Measurements from ENCODE around the gene SCUBE1. TPM values are rescaled to one million over a fixed set of nuclear protein-coding genes. Genes with fewer than 3 reads are reported as not detected.

The SCUBE1 gene
- total RNA-seq, 2 experiments from 2014 or later: not detected

- no peak for DNase-seq (ENCODE audit: low spot score)
- H3K9me2 ChIP-seq (ENCODE audit: insufficient read depth, low read length): no peaks in the 10 kb centered on the region
- no peak overlapping the region for H3K4me3 ChIP-seq (ENCODE audit: low read depth, low read length, poor library complexity, severe bottlenecking)
- ChIA-PET POLR2A (no interaction called here), CTCF (ENCODE audit: unreplicated experiment) (no interaction called here)
- no peaks in the 10 kb centered on the region for H3K79me2 ChIP-seq (ENCODE audit: insufficient read depth, low read depth, low read length)
- intact Hi-C loops (cut with micrococcal nuclease; ENCODE audit: unreplicated experiment): no loop called here
- no peak overlapping the region for H2AFZ ChIP-seq (ENCODE audit: low read length)
- no peak for TF ChIP-seq EZH2phosphoT487 (IDR thresholded peaks at IDR 0.05; ENCODE audit: borderline replicate concordance, low read depth, low read length)
- TF ChIP-seq CTCF (conservative IDR thresholded peaks at IDR 0.05; ENCODE audit: low read length): no peak
- H3K4me2 ChIP-seq (ENCODE audit: low read length): no peak overlapping the region
- no peaks in the 10 kb centered on the region for H3K36me3 ChIP-seq (ENCODE audit: insufficient read depth, low read length)
- no peak overlapping the region for H3K27ac ChIP-seq (ENCODE audit: low read depth, low read length, poor library complexity, severe bottlenecking)
- no peaks in the 10 kb centered on the region for H3K9me3 ChIP-seq (ENCODE audit: low read length)
- H3K4me1 ChIP-seq (ENCODE audit: insufficient read depth, low read length, poor library complexity, severe bottlenecking): no peaks in the 10 kb centered on the region
- no peaks in the 10 kb centered on the region for H4K20me1 ChIP-seq (ENCODE audit: insufficient read depth, low read length)
- BruUV-seq (replicated peaks): no TSS peak
Observed at GRCh38 chr22:43317239-43317638, 25.9 kb downstream of the SCUBE1 start.

- H3K27ac ChIP-seq (ENCODE audit: low read depth, low read length, poor library complexity, severe bottlenecking): no peak overlapping the region
- no peaks in the 10 kb centered on the region for H4K20me1 ChIP-seq (ENCODE audit: insufficient read depth, low read length)
- intact Hi-C loops (cut with micrococcal nuclease; ENCODE audit: unreplicated experiment): no loop called here
- H3K79me2 ChIP-seq (ENCODE audit: insufficient read depth, low read depth, low read length): no peaks in the 10 kb centered on the region
- DNase-seq (ENCODE audit: low spot score): no peak
- no peak overlapping the region for H3K4me2 ChIP-seq (ENCODE audit: low read length)
- H3K4me1 ChIP-seq (ENCODE audit: insufficient read depth, low read length, poor library complexity, severe bottlenecking): no peaks in the 10 kb centered on the region
- H3K9me2 ChIP-seq (ENCODE audit: insufficient read depth, low read length): no peaks in the 10 kb centered on the region
- TF ChIP-seq CTCF (conservative IDR thresholded peaks at IDR 0.05; ENCODE audit: low read length): no peak
- no peak for TF ChIP-seq EZH2phosphoT487 (IDR thresholded peaks at IDR 0.05; ENCODE audit: borderline replicate concordance, low read depth, low read length)
- BruUV-seq (replicated peaks): no TSS peak
- no peak overlapping the region for H2AFZ ChIP-seq (ENCODE audit: low read length)
- no peaks in the 10 kb centered on the region for H3K9me3 ChIP-seq (ENCODE audit: low read length)
- H3K36me3 ChIP-seq (ENCODE audit: insufficient read depth, low read length): no peaks in the 10 kb centered on the region
- H3K4me3 ChIP-seq (ENCODE audit: low read depth, low read length, poor library complexity, severe bottlenecking): no peak overlapping the region
- CTCF ChIA-PET (ENCODE audit: unreplicated experiment): no interaction called here
- POLR2A ChIA-PET: interaction anchor here (0.6 kb wide), 1 partner anchor 459 kb away, joined by 4 read pairs; no protein-coding TSS in a partner anchor
Observed at GRCh38 chr22:43315687-43316217, 27.4 kb downstream of the SCUBE1 start.

GRCh38 chr22:43314611-43315010 is 28.6 kb downstream of the SCUBE1 start:
- BruUV-seq (replicated peaks): no TSS peak
- TF ChIP-seq CTCF (conservative IDR thresholded peaks at IDR 0.05; ENCODE audit: low read length) (no peak), EZH2phosphoT487 (IDR thresholded peaks at IDR 0.05; ENCODE audit: borderline replicate concordance, low read depth, low read length) (no peak)
- CTCF ChIA-PET (ENCODE audit: unreplicated experiment): no interaction called here
- POLR2A ChIA-PET: no interaction called here
- Histone ChIP-seq H3K4me1 (ENCODE audit: insufficient read depth, low read length, poor library complexity, severe bottlenecking) (no peaks in the 10 kb centered on the region), H3K79me2 (ENCODE audit: insufficient read depth, low read depth, low read length) (no peaks in the 10 kb centered on the region), H3K36me3 (ENCODE audit: insufficient read depth, low read length) (no peaks in the 10 kb centered on the region), H3K9me2 (ENCODE audit: insufficient read depth, low read length) (no peaks in the 10 kb centered on the region), H2AFZ (ENCODE audit: low read length) (no peak overlapping the region), H4K20me1 (ENCODE audit: insufficient read depth, low read length) (no peaks in the 10 kb centered on the region), H3K4me3 (ENCODE audit: low read depth, low read length, poor library complexity, severe bottlenecking) (no peak overlapping the region), H3K9me3 (ENCODE audit: low read length) (no peaks in the 10 kb centered on the region), H3K4me2 (ENCODE audit: low read length) (no peak overlapping the region), H3K27ac (ENCODE audit: low read depth, low read length, poor library complexity, severe bottlenecking) (no peak overlapping the region)
- DNase-seq (ENCODE audit: low spot score): no peak
- intact Hi-C loops (cut with micrococcal nuclease; ENCODE audit: unreplicated experiment): no loop called here
